Measurements from ENCODE around the gene DAGLB.
"Not testable (repeated sequence)": the region's sequence is repeated elsewhere in the genome, so short reads cannot be mapped to it uniquely, and the experiment has no call there.

DAGLB gene

DNA sequence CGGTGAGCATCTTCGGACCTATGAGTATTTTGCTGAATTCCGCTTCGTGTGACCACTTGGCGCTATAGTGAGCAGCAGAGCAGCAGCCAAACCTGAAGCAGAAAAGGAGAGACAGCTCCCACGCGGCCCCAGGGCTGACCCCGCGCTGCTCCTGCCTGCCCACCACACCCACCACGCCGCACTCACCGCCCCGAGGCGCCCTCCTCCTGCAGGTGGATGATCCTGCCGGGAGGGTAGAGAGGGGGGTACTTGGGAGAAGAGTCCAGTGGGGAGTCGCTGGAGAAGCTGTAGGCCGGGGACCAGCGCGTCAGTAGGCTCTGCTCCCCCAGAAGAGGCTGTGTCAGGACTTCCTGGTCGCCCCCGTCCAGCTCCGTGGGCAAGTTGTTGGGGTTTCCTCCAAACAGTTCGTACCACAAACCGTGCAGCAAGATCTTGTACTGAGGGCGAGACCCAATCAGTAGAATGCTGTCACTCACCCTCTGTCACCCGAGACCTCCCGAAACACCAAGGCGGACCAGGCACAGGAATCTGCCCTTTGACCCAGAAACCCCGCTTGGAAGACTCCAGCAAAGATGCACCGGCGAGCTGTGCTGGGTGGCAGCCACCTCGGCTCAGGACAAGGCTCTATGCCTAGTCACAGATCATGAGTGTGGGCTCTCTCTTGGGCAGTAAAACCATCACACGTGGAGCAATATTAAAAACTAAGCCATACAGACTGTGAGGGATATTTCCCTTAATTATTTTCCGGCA, 37.6 kb downstream of the DAGLB start:
- H3K4me1 ChIP-seq (ENCODE audit: control insufficient read depth, insufficient read depth, low read length): no peaks in the 10 kb centered on the region; the same call in 1 of the 2 replicates
- H3K9me3 ChIP-seq (ENCODE audit: control insufficient read depth, insufficient read depth, low read length): no peaks in the 10 kb centered on the region
- H3K36me3 ChIP-seq (ENCODE audit: control insufficient read depth, insufficient read depth, low read length): peaks cover 88% of the 10 kb centered on the region
- H3K27ac ChIP-seq (ENCODE audit: low read depth, low read length): no peak overlapping the region
- H3K4me3 ChIP-seq (ENCODE audit: low read depth, low read length): no peak overlapping the region
- H3K27me3 ChIP-seq (ENCODE audit: control insufficient read depth, insufficient read depth, low read length): no peaks in the 10 kb centered on the region
- H3K9ac ChIP-seq (ENCODE audit: low read depth, low read length): no peak overlapping the region

DNA sequence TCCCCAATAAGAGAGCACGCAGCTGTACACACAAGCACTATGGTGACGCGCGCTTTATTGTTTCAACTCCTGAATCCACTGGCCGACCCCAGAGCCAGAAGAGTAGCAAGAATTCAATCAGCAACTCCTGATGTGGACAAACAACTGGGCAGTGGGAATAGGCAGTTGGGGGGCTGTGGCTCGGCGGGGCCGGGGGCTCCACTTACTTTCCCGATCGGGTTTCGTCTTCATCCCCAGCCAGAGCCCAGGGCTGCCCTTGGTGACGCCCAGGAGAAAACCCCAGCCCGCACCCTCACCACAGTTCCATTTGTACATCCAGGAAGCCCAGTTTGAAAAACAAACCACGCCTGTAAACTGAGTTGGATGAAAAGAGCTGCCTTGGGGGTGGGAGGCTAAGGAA, 38.7 kb downstream of the DAGLB start:
- peaks cover 88% of the 10 kb centered on the region for H3K36me3 ChIP-seq (ENCODE audit: control insufficient read depth, insufficient read depth, low read length)
- H3K27ac ChIP-seq (ENCODE audit: low read depth, low read length): no peak overlapping the region

DNA sequence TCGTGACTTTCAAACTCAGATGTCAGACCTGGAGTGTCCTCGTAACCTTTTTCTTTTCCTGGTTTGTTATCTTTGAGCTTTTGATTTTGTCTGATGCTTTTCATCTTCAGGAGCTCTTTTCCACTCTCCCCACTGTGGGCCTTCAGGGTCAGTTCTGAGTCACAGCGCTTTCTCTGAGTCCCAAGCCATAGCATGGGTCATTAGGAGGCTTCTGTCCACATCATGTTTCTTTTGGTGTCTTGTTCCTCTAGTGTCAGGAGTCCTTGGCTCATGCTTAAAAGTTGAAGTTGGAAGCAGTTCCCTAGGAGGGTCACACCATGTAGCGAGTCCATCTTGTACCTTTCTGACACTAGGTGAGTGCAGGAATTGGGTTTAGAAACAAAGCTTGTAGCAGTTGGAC, 40.3 kb downstream of the DAGLB start:
- H3K9me3 ChIP-seq (ENCODE audit: control insufficient read depth, insufficient read depth, low read length): no peaks in the 10 kb centered on the region
- no peaks in the 10 kb centered on the region for H3K27me3 ChIP-seq (ENCODE audit: control insufficient read depth, insufficient read depth, low read length)
- H3K4me3 ChIP-seq (ENCODE audit: low read depth, low read length): no peak overlapping the region
- no peak overlapping the region for H3K27ac ChIP-seq (ENCODE audit: low read depth, low read length)
- H3K9ac ChIP-seq (ENCODE audit: low read depth, low read length): no peak overlapping the region
- H3K4me1 ChIP-seq (ENCODE audit: control insufficient read depth, insufficient read depth, low read length): no peaks in the 10 kb centered on the region; the same call in 1 of the 2 replicates
- peaks cover 92% of the 10 kb centered on the region for H3K36me3 ChIP-seq (ENCODE audit: control insufficient read depth, insufficient read depth, low read length)

More for the DNA sequence above, 38.7 kb downstream of the DAGLB start:
- Histone ChIP-seq H3K9me3 (ENCODE audit: control insufficient read depth, insufficient read depth, low read length) (no peaks in the 10 kb centered on the region), H3K4me1 (ENCODE audit: control insufficient read depth, insufficient read depth, low read length) (no peaks in the 10 kb centered on the region; the same call in 1 of the 2 replicates), H3K4me3 (ENCODE audit: low read depth, low read length) (no peak overlapping the region), H3K27me3 (ENCODE audit: control insufficient read depth, insufficient read depth, low read length) (no peaks in the 10 kb centered on the region), H3K9ac (ENCODE audit: low read depth, low read length) (no peak overlapping the region)

DNA sequence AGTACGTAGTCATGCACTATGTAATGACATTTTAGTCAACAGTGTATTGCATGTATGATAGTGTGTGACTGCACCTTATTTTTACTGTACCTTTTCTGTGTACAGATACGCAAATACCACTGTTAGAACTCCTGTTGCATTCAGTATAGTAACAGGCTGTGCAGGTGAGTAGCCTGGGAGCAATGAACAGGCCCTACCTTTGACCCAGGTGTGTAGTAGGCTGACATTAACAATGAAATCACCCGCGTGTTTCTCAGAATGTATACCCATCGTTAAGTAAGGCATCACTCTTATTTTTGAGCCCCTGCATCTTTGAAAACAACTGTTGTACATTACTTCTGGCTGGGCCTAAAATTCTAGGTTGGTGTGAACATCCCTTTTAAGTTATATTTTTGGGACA, 41.6 kb downstream of the DAGLB start:
- Histone ChIP-seq H3K4me3 (ENCODE audit: low read depth, low read length) (no peak overlapping the region), H3K9ac (ENCODE audit: low read depth, low read length) (no peak overlapping the region), H3K27ac (ENCODE audit: low read depth, low read length) (no peak overlapping the region), H3K36me3 (ENCODE audit: control insufficient read depth, insufficient read depth, low read length) (peaks cover 91% of the 10 kb centered on the region), H3K4me1 (ENCODE audit: control insufficient read depth, insufficient read depth, low read length) (no peaks in the 10 kb centered on the region; the same call in 1 of the 2 replicates), H3K9me3 (ENCODE audit: control insufficient read depth, insufficient read depth, low read length) (no peaks in the 10 kb centered on the region), H3K27me3 (ENCODE audit: control insufficient read depth, insufficient read depth, low read length) (no peaks in the 10 kb centered on the region)

DNA sequence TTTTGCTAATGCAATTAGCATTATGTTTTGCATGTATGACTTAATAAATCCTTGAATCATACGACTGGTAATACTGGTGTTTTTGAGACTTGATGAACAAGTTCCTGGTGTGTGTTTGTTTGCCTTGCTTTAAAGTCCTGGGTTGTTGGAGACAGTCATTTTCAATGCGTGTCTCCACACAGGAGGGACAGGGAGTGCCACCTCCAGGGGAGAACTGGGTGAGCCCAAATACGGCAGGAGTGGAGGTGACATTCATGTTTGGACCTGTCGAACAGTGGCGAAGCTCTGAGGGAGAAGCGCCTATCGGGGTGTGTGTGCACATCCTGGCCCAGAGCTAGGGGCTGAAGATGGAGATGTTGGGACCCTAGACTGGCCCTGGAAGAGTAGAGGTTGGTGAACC, 43.8 kb downstream of the DAGLB start:
- Histone ChIP-seq H3K4me3 (ENCODE audit: low read depth, low read length) (no peak overlapping the region), H3K27ac (ENCODE audit: low read depth, low read length) (peak overlapping the region; percentile 11), H3K27me3 (ENCODE audit: control insufficient read depth, insufficient read depth, low read length) (no peaks in the 10 kb centered on the region), H3K9ac (ENCODE audit: low read depth, low read length) (no peak overlapping the region), H3K9me3 (ENCODE audit: control insufficient read depth, insufficient read depth, low read length) (no peaks in the 10 kb centered on the region), H3K4me1 (ENCODE audit: control insufficient read depth, insufficient read depth, low read length) (0 out of 2 replicates have a peak, but pooled peaks cover under 1% of the 10 kb centered on the region), H3K36me3 (ENCODE audit: control insufficient read depth, insufficient read depth, low read length) (peaks cover 87% of the 10 kb centered on the region)

DNA sequence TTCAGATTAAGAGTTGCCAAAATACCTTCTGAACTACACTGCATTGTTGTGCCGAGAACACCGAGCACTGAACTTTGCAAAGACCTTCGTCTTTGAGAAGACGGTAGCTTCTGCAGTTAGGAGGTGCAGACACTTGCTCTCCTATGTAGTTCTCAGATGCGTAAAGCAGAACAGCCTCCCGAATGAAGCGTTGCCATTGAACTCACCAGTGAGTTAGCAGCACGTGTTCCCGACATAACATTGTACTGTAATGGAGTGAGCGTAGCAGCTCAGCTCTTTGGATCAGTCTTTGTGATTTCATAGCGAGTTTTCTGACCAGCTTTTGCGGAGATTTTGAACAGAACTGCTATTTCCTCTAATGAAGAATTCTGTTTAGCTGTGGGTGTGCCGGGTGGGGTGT, 45.0 kb downstream of the DAGLB start:
- no peak overlapping the region for H3K9ac ChIP-seq (ENCODE audit: low read depth, low read length)
- 0 out of 2 replicates have a peak, but pooled peaks cover 4% of the 10 kb centered on the region for H3K4me1 ChIP-seq (ENCODE audit: control insufficient read depth, insufficient read depth, low read length)
- H3K36me3 ChIP-seq (ENCODE audit: control insufficient read depth, insufficient read depth, low read length): peaks cover 76% of the 10 kb centered on the region
- no peaks in the 10 kb centered on the region for H3K27me3 ChIP-seq (ENCODE audit: control insufficient read depth, insufficient read depth, low read length)
- H3K4me3 ChIP-seq (ENCODE audit: low read depth, low read length): no peak overlapping the region
- no peak overlapping the region for H3K27ac ChIP-seq (ENCODE audit: low read depth, low read length)
- no peaks in the 10 kb centered on the region for H3K9me3 ChIP-seq (ENCODE audit: control insufficient read depth, insufficient read depth, low read length)

DNA sequence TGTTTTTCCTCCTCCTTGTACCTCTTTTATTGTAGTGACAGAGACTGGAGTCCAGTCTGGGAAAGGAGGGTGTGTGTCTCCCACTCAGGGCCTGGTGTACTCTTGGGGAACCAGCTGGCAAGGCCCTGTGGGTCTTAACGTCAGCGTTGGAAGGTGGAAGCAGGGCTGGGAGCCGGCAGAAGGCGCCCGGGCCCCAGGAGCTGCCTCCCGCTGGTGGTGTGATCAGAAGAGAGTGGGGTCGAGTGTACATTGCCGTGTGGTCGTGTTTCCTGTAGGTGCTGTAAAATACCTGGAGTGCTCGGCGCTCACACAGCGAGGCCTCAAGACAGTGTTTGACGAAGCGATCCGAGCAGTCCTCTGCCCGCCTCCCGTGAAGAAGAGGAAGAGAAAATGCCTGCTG, 45.7 kb downstream of the DAGLB start:
- Histone ChIP-seq H3K4me1 (ENCODE audit: control insufficient read depth, insufficient read depth, low read length) (0 out of 2 replicates have a peak, but pooled peaks cover 4% of the 10 kb centered on the region), H3K4me3 (ENCODE audit: low read depth, low read length) (no peak overlapping the region), H3K9ac (ENCODE audit: low read depth, low read length) (no peak overlapping the region), H3K27ac (ENCODE audit: low read depth, low read length) (no peak overlapping the region), H3K36me3 (ENCODE audit: control insufficient read depth, insufficient read depth, low read length) (peaks cover 69% of the 10 kb centered on the region), H3K9me3 (ENCODE audit: control insufficient read depth, insufficient read depth, low read length) (no peaks in the 10 kb centered on the region), H3K27me3 (ENCODE audit: control insufficient read depth, insufficient read depth, low read length) (no peaks in the 10 kb centered on the region)

DNA sequence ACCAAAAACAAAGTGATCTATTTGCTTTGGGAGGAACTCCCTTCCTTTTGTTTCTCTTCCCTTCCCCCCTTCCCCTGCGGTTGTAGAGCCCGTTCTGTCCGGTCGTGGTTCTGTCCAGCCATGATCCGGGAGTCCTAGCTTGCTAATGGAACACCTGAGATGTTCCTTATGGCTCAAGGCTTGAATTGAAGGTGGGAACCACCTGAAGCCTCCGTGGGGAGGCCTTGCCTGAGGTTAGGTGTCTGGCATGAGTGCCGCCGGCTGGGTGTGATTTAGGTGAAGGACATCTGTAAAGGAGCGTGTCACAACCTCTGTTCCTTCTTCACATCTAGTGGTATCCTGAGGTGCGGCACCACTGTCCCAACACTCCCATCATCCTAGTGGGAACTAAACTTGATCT, 46.2 kb downstream of the DAGLB start:
- 0 out of 2 replicates have a peak, but pooled peaks cover 4% of the 10 kb centered on the region for H3K4me1 ChIP-seq (ENCODE audit: control insufficient read depth, insufficient read depth, low read length)
- no peak overlapping the region for H3K4me3 ChIP-seq (ENCODE audit: low read depth, low read length)
- peaks cover 64% of the 10 kb centered on the region for H3K36me3 ChIP-seq (ENCODE audit: control insufficient read depth, insufficient read depth, low read length)
- H3K27me3 ChIP-seq (ENCODE audit: control insufficient read depth, insufficient read depth, low read length): no peaks in the 10 kb centered on the region
- H3K27ac ChIP-seq (ENCODE audit: low read depth, low read length): no peak overlapping the region
- no peaks in the 10 kb centered on the region for H3K9me3 ChIP-seq (ENCODE audit: control insufficient read depth, insufficient read depth, low read length)
- no peak overlapping the region for H3K9ac ChIP-seq (ENCODE audit: low read depth, low read length)

DNA sequence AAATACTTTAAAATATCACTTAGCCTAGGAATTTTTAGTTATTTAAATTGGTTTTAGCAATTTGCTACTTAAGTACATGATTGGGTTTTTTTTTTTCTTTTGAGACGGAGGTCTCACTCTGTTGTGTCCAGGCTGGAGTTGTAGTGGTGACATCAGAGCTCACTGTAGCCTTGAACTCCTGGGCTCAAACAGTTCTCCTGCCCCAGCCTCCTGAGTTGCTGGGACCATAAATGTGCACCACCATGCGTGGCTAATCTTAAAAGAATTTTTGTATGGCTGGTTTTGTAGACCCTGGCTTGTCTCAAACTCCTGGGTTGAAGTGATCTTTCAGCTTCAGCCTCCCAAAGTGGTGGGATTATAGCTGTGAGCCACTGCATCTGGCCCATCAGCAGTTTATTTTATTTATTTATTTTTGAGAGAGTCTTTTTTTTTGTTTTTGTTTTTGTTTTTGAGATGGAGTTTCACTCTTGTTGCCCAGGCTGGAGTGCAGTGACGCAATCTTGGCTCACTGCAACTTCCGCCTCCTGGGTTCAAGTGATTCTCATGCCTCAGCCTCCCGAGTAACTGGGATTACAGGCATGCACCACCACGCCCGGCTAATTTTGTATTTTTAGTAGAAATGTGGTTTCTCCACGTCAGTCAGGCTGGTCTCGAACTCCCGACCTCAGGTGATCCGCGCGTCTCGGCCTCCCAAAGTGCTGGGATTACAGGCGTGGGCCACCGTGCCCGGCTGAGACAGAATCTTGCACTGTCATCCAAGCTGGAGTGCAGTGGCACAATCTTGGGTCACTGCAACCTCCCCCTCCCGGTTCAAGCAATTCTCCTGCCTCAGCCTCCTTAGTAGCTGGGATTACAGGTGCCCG, 47.3 kb downstream of the DAGLB start:
- not testable (repeated sequence) for H3K9ac ChIP-seq (ENCODE audit: low read depth, low read length); H3K27me3 ChIP-seq (ENCODE audit: control insufficient read depth, insufficient read depth, low read length); H3K4me3 ChIP-seq (ENCODE audit: low read depth, low read length); H3K4me1 ChIP-seq (ENCODE audit: control insufficient read depth, insufficient read depth, low read length); H3K9me3 ChIP-seq (ENCODE audit: control insufficient read depth, insufficient read depth, low read length); H3K27ac ChIP-seq (ENCODE audit: low read depth, low read length)
- peaks cover 58% of the 10 kb centered on the region for H3K36me3 ChIP-seq (ENCODE audit: control insufficient read depth, insufficient read depth, low read length)

DNA sequence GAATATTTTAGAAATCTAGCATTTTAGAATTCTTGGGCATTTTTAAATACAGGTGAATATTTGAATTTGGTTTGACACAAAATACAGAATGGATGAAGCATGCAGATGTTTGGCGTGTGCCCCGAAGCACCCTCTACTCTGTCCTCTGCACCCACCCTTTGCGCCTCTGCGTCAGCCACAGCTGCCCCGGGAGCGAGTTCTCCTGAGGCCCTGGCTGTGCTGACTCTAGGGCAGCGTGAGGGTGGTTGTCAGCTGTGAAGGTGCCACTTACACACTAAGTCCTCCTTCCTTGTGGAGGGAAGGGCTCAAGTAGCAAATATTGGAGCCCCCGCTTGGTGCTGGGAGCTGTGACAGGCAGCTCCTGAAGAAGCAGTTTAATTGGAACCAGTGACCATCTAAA, 48.4 kb downstream of the DAGLB start:
- H3K36me3 ChIP-seq (ENCODE audit: control insufficient read depth, insufficient read depth, low read length): peaks cover 50% of the 10 kb centered on the region
- H3K4me1 ChIP-seq (ENCODE audit: control insufficient read depth, insufficient read depth, low read length): 0 out of 2 replicates have a peak, but pooled peaks cover 4% of the 10 kb centered on the region
- H3K9ac ChIP-seq (ENCODE audit: low read depth, low read length): no peak overlapping the region
- H3K27me3 ChIP-seq (ENCODE audit: control insufficient read depth, insufficient read depth, low read length): no peaks in the 10 kb centered on the region
- H3K4me3 ChIP-seq (ENCODE audit: low read depth, low read length): no peak overlapping the region
- H3K27ac ChIP-seq (ENCODE audit: low read depth, low read length): no peak overlapping the region
- H3K9me3 ChIP-seq (ENCODE audit: control insufficient read depth, insufficient read depth, low read length): no peaks in the 10 kb centered on the region

DNA sequence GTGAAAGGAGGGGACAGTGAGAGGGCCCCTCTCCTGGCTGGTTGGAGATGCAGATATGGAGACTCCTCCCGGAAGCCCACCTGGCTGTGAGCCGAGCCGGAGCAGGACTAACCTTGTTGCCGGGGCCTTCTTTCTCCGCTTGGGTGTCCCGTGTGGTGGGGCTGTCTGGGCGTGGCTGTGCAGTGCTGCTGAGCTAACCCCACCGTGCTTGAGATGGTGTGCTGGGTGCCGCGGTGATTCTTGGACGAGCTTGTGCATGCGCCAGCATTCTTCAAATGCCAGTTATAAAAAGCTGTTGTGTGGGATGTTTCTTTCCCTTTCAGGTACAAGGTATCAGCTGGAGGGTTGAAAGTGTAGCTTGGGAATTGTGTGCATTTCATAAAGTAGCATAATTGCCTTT, 48.8 kb downstream of the DAGLB start:
- Histone ChIP-seq H3K27ac (ENCODE audit: low read depth, low read length) (no peak overlapping the region), H3K9me3 (ENCODE audit: control insufficient read depth, insufficient read depth, low read length) (no peaks in the 10 kb centered on the region), H3K4me1 (ENCODE audit: control insufficient read depth, insufficient read depth, low read length) (0 out of 2 replicates have a peak, but pooled peaks cover 4% of the 10 kb centered on the region), H3K9ac (ENCODE audit: low read depth, low read length) (no peak overlapping the region), H3K27me3 (ENCODE audit: control insufficient read depth, insufficient read depth, low read length) (no peaks in the 10 kb centered on the region), H3K4me3 (ENCODE audit: low read depth, low read length) (no peak overlapping the region), H3K36me3 (ENCODE audit: control insufficient read depth, insufficient read depth, low read length) (peaks cover 50% of the 10 kb centered on the region)

All from HUES48 (cell line).